Mesenchymal stem cell (in vitro differentiated cells and primary cell): Measurements from ENCODE around the gene KANK4.

Experiments used
- DNase-seq: peaks from one replicate; pipeline ENCODE4 v3.0.0-alpha.2; 2013
- H2AFZ ChIP-seq: one replicate; pipeline ENCODE4 v1.6.1; 2013; ENCODE audit warnings: low read depth, mild to moderate bottlenecking, control low read depth, inconsistent platforms, low read length, moderate library complexity
- H2AK5ac ChIP-seq: 2 replicates; pipeline ENCODE4 v1.6.1; 2013; ENCODE audit warnings: low read length, moderate library complexity, mild to moderate bottlenecking, inconsistent platforms; ENCODE audit not compliant: severe bottlenecking
- H2BK120ac ChIP-seq: one replicate; pipeline ENCODE4 v1.6.1; 2013; ENCODE audit warnings: low read depth, mild to moderate bottlenecking, inconsistent platforms, low read length, moderate library complexity
- H2BK12ac ChIP-seq, 2 experiments: one replicate each; pipeline ENCODE4 v1.6.1; 2013; ENCODE audit warnings: inconsistent platforms in 2 of 2, low read length in 2 of 2, mild to moderate bottlenecking in 2 of 2, moderate library complexity in 2 of 2, control low read depth in 1 of 2
- H2BK15ac ChIP-seq: one replicate; pipeline ENCODE4 v1.6.1; 2013; ENCODE audit warnings: mild to moderate bottlenecking, low read depth, inconsistent platforms; ENCODE audit not compliant: poor library complexity, severe bottlenecking
- H2BK5ac ChIP-seq: 2 replicates; pipeline ENCODE4 v1.6.1; 2013; ENCODE audit warnings: low read depth, mild to moderate bottlenecking, low read length, control low read depth, inconsistent platforms; ENCODE audit not compliant: poor library complexity, severe bottlenecking
- H3K14ac ChIP-seq, 2 experiments: one replicate each; pipeline ENCODE4 v1.6.1; 2013; ENCODE audit warnings: inconsistent platforms in 2 of 2, low read length in 2 of 2, control low read depth in 1 of 2, mild to moderate bottlenecking in 1 of 2, moderate library complexity in 1 of 2
- H3K18ac ChIP-seq, 2 experiments: one replicate each; pipeline ENCODE4 v1.6.1; 2013; ENCODE audit warnings: inconsistent platforms in 2 of 2, low read length in 2 of 2, control low read depth in 1 of 2, low read depth in 1 of 2, mild to moderate bottlenecking in 1 of 2
- H3K23ac ChIP-seq, 2 experiments: one replicate each; pipeline ENCODE4 v1.6.1; 2013; ENCODE audit warnings: inconsistent platforms in 2 of 2, low read length in 2 of 2, mild to moderate bottlenecking in 2 of 2, moderate library complexity in 2 of 2, control low read depth in 1 of 2
- H3K27ac ChIP-seq: 2 replicates; pipeline ENCODE4 v1.5.1; 2013; ENCODE audit warnings: mild to moderate bottlenecking, moderate library complexity, low read length, control low read depth, inconsistent platforms; ENCODE audit not compliant: poor library complexity, severe bottlenecking
- H3K27me3 ChIP-seq, 2 experiments: 2 replicates each; pipeline versions ENCODE4 v1.6.1 to v1.7.0; 2013; ENCODE audit warnings: low read length in 2 of 2, mild to moderate bottlenecking in 2 of 2, moderate library complexity in 2 of 2, control low read depth in 1 of 2, inconsistent platforms in 1 of 2; ENCODE audit not compliant: control insufficient read depth in 1 of 2, insufficient read depth in 1 of 2
- H3K36me3 ChIP-seq, 2 experiments: 2 replicates each; pipeline versions ENCODE4 v1.6.1 to v1.7.0; 2013; ENCODE audit warnings: low read length in 2 of 2, control low read depth in 1 of 2, inconsistent platforms in 1 of 2, low read depth in 1 of 2, mild to moderate bottlenecking in 1 of 2; ENCODE audit not compliant: insufficient read depth in 2 of 2, control insufficient read depth in 1 of 2
- H3K4ac ChIP-seq, 2 experiments: one replicate each; pipeline ENCODE4 v1.6.1; 2013; ENCODE audit warnings: inconsistent platforms in 2 of 2, low read length in 2 of 2, mild to moderate bottlenecking in 2 of 2, moderate library complexity in 2 of 2, control low read depth in 1 of 2, low read depth in 1 of 2
- H3K4me1 ChIP-seq: 2 replicates; pipeline ENCODE4 v1.6.1; 2013; ENCODE audit warnings: low read depth, low read length, control low read depth; ENCODE audit not compliant: control insufficient read depth, insufficient read depth
- H3K4me2 ChIP-seq: 2 replicates; pipeline ENCODE4 v1.6.1; 2013; ENCODE audit warnings: low read length, mild to moderate bottlenecking, inconsistent platforms; ENCODE audit not compliant: poor library complexity, severe bottlenecking
- H3K4me3 ChIP-seq, 2 experiments: 2 replicates each; pipeline versions ENCODE4 v1.5.1 to v1.7.0; 2013; ENCODE audit warnings: low read length in 2 of 2, mild to moderate bottlenecking in 2 of 2, control low read depth in 1 of 2, low read depth in 1 of 2; ENCODE audit not compliant: insufficient read depth in 1 of 2
- H3K79me1 ChIP-seq: replicated peaks from 2 replicates; pipeline ENCODE4 v1.6.1; 2013; ENCODE audit warnings: mild to moderate bottlenecking, control low read depth, low read length, inconsistent platforms; ENCODE audit not compliant: poor library complexity, severe bottlenecking
- H3K9ac ChIP-seq: 2 replicates; pipeline ENCODE4 v1.7.0; 2013; ENCODE audit warnings: mild to moderate bottlenecking, low read length, moderate library complexity
- H3K9me3 ChIP-seq: 2 replicates; pipeline ENCODE4 v1.7.0; 2013; ENCODE audit warnings: mild to moderate bottlenecking, low read length; ENCODE audit not compliant: control insufficient read depth
- H4K8ac ChIP-seq: one replicate; pipeline ENCODE4 v1.6.1; 2013; ENCODE audit warnings: inconsistent platforms, mild to moderate bottlenecking, low read length, moderate library complexity
- H4K91ac ChIP-seq: one replicate; pipeline ENCODE4 v1.6.1; 2013; ENCODE audit warnings: mild to moderate bottlenecking, low read length, inconsistent platforms
- WGBS: methylation state at CpG from one replicate; pipeline ENCODE4 v1.1.7; 2013; ENCODE audit warnings: mixed read lengths; 5-methylcytosine and 5-hydroxymethylcytosine counted together

Gene KANK4

GRCh38 chr1:62352387-62352786 is 33.2 kb upstream of the KANK4 start:
- H3K36me3 ChIP-seq = no peaks in the 10 kb centered on the region
- H2AFZ ChIP-seq = no peak overlapping the region
- no peak overlapping the region for H3K27ac ChIP-seq
- H4K91ac ChIP-seq = no peak overlapping the region
- no peak overlapping the region for H3K23ac ChIP-seq
- H3K18ac ChIP-seq = no peak overlapping the region
- H3K14ac ChIP-seq = no peak overlapping the region
- H3K9ac ChIP-seq = no peak overlapping the region
- no peaks in the 10 kb centered on the region for H3K9me3 ChIP-seq
- H3K4me3 ChIP-seq = no peak overlapping the region
- peaks cover 0 to 12% of the 10 kb centered on the region in 2 experiments for H3K27me3 ChIP-seq
- no peak for DNase-seq
- no peak overlapping the region for H2BK5ac ChIP-seq
- WGBS = 89% methylated on average over 3 of the region's 4 CpGs
- no peak overlapping the region for H2BK15ac ChIP-seq
- no peak overlapping the region for H3K4ac ChIP-seq
- H2AK5ac ChIP-seq = no peak overlapping the region
- no peaks in the 10 kb centered on the region for H3K4me1 ChIP-seq
- no peak overlapping the region for H3K4me2 ChIP-seq
- H3K79me1 ChIP-seq = no peaks in the 10 kb centered on the region
- no peak overlapping the region for H2BK12ac ChIP-seq
- H4K8ac ChIP-seq = no peak overlapping the region
- H2BK120ac ChIP-seq = no peak overlapping the region

GRCh38 chr1:62349470-62350233 is 30.4 kb upstream of the KANK4 start:
- Histone ChIP-seq H2AFZ (no peak overlapping the region), H2AK5ac (no peak overlapping the region), H3K4me1 (peaks cover 2% of the 10 kb centered on the region), H3K18ac (no peak overlapping the region), H3K14ac (no peak overlapping the region), H3K9ac (no peak overlapping the region), H3K23ac (no peak overlapping the region), H3K9me3 (no peaks in the 10 kb centered on the region), H2BK120ac (no peak overlapping the region), H2BK12ac (no peak overlapping the region), H3K4ac (no peak overlapping the region), H3K36me3 (no peaks in the 10 kb centered on the region), H3K4me2 (no peak overlapping the region), H4K8ac (no peak overlapping the region), H3K4me3 (no peak overlapping the region), H4K91ac (no peak overlapping the region), H2BK5ac (no peak overlapping the region), H3K27ac (no peak overlapping the region), H3K79me1 (no peaks in the 10 kb centered on the region), H2BK15ac (no peak overlapping the region), H3K27me3 (peaks cover 0 to 18% of the 10 kb centered on the region in 2 experiments)
- DNase-seq = no peak
- 94% methylated on average over 1 of the region's 2 CpGs for WGBS

GRCh38 chr1:62346886-62347285 is 27.7 kb upstream of the KANK4 start:
- 94% methylated on average over 4 of the region's 4 CpGs for WGBS
- H3K9ac ChIP-seq = no peak overlapping the region

DNA sequence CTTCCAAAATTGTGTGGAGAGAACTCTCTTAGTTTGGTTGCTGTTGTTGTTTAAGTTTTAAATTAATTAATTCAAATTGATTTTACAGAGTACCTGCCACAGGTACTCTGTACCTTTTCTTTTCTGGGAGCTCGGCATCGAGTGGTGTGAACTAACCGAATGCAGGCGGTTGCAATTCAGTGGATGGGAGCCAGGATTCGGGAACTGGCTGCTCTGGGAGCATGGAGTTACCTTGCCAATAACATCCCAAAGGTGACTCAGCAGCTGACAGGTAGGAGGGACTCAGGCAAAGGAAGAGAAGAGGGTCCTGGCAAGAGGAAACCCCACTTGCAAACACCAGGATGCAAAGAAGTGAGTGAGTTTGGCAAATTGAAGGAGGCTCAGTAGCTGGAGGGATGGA is 24.7 kb upstream of the KANK4 start:
- Histone ChIP-seq H2BK12ac (no peak overlapping the region), H4K91ac (no peak overlapping the region), H3K9ac (no peak overlapping the region), H3K23ac (no peak overlapping the region), H3K4me3 (no peak overlapping the region), H3K9me3 (no peaks in the 10 kb centered on the region), H3K18ac (no peak overlapping the region), H3K14ac (no peak overlapping the region), H3K36me3 (no peaks in the 10 kb centered on the region), H3K4me2 (no peak overlapping the region), H2AK5ac (no peak overlapping the region), H3K79me1 (no peaks in the 10 kb centered on the region), H2AFZ (no peak overlapping the region), H2BK15ac (no peak overlapping the region), H3K4ac (no peak overlapping the region), H3K27me3 (peaks cover 13 to 30% of the 10 kb centered on the region in 2 experiments), H4K8ac (no peak overlapping the region), H2BK5ac (no peak overlapping the region), H3K4me1 (peaks cover 2% of the 10 kb centered on the region), H2BK120ac (no peak overlapping the region), H3K27ac (no peak overlapping the region)
- DNase-seq = no peak
- WGBS = 91% methylated on average over 5 of the region's 5 CpGs

More at GRCh38 chr1:62346886-62347285, 27.7 kb upstream of the KANK4 start:
- no peak overlapping the region for H2BK12ac ChIP-seq
- H3K4ac ChIP-seq = no peak overlapping the region
- H2BK5ac ChIP-seq = no peak overlapping the region
- no peak overlapping the region for H2BK120ac ChIP-seq
- H3K79me1 ChIP-seq = no peaks in the 10 kb centered on the region
- no peak overlapping the region for H3K14ac ChIP-seq
- H4K8ac ChIP-seq = no peak overlapping the region
- H3K36me3 ChIP-seq = no peaks in the 10 kb centered on the region
- no peaks in the 10 kb centered on the region for H3K9me3 ChIP-seq
- no peak overlapping the region for H3K23ac ChIP-seq
- peaks cover 10 to 26% of the 10 kb centered on the region in 2 experiments for H3K27me3 ChIP-seq
- H4K91ac ChIP-seq = no peak overlapping the region
- H3K4me1 ChIP-seq = peaks cover 2% of the 10 kb centered on the region
- H2AFZ ChIP-seq = no peak overlapping the region
- no peak overlapping the region for H3K18ac ChIP-seq
- no peak overlapping the region for H2BK15ac ChIP-seq
- no peak overlapping the region for H2AK5ac ChIP-seq
- H3K4me2 ChIP-seq = no peak overlapping the region
- H3K27ac ChIP-seq = no peak overlapping the region
- no peak for DNase-seq
- no peak overlapping the region for H3K4me3 ChIP-seq
